Stimulated activated naive CD4-positive, alpha-beta T cell treated with Interleukin-2 at 50 U/mL for 16 hours (primary cell): ENCODE data around the gene PON2.
"Not testable (repeated sequence)": the region's sequence is repeated elsewhere in the genome, so short reads cannot be mapped to it uniquely, and the experiment has no call there.

Source experiments
- DNase-seq: peaks from one replicate; lab custom pipeline; 2025; lab: John Stamatoyannopoulos, UW

The PON2 gene

DNA sequence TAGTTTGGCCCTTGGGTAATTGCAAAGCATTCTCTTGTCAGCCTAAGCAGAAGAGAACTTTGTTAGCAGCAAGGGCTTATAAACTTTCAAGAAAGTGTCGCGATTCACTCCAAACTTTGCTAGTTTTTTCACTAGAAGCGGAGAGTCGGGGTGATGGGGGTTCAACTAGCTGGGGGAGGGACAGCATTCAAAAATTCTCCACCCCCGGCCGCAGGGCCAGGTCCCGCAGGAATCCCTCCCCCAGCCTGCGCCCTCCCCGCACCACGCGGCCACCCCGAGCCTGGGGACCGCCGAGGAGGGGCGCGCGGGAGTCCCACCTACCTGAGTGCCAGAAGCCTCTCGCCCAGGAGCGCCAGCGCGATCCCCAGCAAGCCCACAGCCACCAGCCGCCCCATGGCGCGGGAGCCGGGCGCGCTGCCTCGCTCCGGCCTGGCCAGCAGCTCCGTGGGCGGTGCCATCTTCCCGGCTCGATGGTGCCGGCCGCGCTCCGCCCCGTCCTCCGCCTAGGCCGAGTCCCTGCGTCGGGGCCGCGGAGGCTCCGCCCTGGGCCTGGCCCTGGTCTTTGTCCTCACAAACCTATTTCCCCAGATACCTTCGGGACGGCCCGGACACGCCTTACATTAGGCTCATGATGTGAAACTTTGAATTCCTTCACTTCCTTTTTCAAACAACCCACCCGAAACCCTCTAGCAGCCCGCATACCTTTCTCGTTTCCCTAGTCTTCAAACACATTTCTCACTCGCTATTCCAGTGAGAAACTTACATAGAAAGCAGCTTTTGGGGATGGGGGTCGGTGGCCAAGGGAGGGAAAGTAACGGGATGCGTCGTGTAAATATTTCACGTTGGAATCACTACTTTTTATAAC is at the start of gene PON2:
PON2 (minus strand) TSS at position 472 of the 865 bp plus-strand sequence; CDS start at position 395, 77 bp downstream.
- peak; percentile 25 for DNase-seq

DNA sequence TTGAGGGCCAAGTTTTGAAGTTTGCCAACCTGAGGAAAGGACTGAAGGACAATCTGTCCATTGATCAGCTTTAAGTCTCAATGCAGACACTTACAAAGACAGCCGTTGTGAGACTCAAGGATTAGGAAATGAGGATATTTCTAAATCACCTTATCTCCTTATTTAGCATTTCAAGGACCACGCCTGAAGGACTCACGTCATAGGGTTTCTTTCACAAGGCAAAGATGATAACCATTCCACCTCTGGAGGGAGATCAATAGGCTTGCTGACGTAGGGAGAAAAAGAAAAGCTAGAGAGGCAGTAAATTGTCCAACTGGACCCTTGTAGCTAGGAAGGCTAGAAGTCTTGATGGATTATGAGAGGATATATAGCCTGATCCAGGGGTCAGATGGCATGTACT is 47.6 kb upstream of the PON2 start:
- DNase-seq, result no peak

DNA sequence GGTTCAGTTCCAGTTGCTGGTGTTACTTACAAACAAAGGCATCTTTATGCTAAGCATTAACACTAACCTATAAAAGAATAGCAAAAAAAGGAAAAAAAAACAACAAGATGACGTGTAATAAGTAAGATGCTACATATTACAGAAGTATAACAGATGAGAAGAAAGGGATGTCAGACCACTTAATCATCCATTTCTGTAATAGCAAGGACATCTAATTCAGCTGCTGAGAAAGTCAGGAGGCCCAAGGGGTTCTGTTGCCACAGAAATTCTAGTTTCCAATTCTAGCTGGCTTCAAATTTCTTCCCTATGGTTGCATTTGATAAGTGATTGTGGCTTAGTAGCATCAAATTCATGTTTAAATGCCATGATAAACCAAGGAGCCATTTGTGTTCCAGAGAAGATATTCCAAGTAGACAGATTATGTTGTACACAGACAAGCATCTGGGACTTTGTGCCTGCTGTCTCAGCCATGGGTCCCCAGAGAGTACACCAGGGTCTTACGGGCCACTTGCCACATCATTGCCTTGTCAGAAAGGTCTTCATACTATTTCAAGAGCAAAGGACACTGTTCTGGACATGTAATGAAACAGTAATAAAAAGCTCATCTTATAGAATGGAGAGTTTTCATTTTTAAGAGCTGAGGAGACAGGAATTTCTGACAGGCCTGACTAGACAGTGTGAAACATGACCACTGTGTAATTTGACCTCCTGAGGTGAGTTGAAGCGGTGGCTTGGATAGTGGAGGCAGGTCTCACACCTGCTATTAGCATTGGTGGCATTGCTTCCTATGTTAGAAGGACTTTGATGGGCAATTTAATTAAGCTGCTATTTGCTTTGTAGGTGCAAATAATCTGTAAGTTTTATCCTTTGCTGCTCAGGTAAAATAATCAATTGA is 46.7 kb upstream of the PON2 start:
- DNase-seq, result no peak

DNA sequence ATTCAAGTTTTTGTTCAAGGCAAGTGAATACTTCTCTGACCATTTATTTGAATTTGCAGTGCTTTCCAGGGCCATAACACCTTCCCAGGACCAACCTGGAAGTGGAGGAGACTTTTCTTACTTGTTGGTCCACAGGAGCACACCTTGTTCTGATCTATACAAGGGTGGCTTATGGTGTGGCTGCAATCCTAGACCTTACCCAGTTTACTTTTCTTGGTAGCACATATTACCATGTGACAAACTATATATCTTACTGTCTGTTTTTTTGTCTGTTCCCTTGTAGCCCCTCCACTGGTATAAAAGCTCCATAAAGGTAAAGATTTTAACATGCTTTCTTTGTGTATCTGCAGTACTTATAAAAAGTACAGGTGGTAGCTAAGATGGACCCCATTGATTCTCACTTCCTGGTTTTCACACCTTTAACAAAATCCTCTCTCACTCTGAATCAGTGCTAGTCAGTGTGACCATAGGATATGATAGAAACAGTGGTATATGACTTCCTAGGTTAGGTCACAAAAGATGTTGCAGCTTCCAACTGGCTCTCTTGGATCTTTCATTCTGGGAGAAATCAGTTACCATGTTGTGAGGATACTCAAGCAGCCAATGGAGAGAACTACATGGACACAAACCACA is 45.3 kb upstream of the PON2 start:
- DNase-seq, result no peak

DNA sequence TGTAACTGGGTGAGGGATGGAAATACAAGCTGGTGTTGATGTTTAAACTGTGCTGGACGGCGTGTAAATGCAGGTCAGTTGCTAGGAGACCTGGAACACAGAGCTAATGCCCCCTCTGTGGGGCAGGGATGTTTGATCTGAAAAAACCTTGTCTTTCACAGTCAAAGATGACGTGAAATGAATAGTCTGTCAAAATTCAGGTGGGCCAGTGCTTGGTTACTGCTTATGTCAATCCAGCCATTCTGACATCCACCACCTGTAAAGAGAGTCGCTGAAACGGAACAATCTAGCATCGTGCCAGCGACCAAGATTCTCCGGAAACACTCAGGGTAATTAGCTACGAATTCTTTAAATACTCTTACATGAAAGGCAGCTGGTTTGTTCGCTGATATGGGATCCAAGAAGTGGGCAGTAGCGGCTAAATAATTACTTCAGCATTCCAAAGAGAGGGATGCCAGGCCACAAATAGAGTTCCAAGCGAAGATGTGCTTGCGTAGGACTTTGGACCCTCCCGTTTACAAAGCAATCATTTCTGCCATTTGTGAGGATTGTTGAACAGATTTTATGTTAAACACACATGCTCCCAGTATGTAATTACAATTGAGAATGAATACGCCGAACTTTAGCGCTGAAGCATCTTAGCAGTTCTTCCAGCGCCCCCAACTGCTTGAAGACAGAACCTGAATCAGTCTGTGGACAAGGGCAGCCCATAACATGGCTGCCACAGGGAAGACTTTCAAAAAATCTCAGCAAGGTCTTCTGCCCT is 43.6 kb upstream of the PON2 start:
- DNase-seq, result no peak

DNA sequence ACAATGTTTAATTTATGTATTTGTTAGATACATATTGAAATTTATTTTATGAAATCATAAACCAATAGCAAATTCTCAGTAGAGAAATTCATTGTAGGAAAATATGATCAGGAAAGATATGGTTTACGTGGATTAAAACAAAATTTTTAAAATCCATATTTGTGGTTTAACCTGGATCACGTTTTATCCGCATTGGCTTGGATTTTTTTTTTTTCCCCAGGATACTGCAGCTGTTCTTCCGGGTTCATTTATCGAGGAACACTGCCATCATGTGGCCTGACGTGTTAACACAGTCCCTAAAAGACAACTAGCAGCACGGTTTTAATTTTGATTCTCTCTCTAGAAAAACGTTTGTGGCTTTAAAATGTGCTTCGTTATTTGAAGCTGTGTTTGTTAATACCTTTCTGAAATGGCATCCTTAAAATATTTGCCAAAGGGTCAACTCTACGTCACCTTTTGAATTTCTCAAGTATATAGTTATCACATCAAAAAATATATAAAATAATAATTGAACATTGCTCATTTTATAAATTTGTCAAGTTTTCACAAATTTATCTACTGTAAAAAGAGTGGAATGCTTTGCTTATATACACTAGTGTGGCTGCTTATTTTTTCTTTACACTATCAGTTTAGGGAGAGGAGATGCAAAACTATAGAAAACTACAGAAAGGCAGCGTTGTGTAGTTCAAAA is 42.2 kb upstream of the PON2 start:
- DNase-seq, result peak; percentile 16

DNA sequence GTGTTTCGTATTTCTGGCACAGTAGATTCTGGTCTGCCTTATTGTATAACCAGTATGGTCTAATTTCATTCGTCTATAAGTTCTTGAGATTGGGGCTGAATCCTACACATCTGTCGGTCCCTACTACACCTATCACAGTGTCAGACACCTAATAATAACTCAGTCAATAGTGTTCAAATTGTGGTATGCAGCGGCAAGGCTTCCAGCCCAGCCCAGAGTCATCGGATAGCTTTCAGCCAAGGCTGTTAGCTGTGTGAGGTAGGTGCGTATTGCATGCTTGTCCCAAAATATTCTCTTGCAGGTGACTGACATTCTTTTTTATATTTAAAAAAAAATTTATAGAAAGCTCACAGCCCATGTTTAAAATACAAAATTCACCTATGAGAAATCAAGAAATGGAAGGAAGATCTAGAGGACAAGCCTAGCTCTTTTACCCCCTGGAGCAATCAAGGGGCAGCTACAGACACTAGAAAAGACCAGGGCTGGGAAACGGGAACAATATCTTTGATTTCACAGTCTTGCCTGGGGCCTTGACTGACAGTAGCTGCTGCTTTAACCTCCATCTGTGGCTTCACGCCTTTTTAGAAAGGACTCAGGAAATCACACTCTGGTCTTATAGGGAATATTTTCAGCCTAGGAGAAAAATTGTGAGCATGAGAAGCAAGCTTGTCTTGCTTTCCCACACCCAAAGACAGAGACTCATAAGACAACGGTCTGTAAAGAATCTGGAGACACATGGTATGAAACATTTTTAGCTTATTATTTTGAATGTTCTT is 41.4 kb upstream of the PON2 start:
- no peak for DNase-seq

DNA sequence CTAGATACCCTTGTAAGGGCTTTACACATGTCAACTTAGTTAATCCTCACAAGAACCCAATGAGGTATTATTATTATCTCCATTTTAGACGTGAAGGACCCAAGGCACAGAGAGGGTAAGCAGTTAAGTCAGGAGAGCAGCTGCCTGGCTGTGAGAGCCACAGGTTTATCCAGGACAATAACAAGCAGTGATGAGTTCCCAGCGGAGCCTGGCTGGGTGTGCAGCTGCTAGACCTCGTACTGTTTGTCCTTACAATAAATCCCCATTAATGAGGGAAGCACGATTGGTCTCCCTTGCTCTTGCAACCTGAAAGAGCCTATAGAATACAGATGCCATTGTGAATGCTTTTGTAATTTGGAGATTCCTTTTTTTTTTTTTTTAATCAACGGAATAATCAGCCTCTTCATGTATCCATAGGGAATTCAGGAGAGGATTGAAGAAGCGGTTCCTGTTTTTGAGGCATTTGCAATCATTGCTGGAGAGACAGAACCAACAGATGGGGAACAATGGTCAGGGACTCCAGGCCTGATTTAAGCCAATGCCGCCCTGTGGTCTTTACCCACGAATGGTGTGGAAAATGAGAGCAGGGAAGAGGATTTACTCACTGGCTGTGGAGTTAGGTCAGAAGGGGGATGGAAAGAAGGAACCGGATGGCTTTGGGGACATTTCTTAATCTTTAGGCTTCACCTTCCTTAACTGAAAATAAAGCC is 38.6 kb upstream of the PON2 start:
- no peak for DNase-seq

DNA sequence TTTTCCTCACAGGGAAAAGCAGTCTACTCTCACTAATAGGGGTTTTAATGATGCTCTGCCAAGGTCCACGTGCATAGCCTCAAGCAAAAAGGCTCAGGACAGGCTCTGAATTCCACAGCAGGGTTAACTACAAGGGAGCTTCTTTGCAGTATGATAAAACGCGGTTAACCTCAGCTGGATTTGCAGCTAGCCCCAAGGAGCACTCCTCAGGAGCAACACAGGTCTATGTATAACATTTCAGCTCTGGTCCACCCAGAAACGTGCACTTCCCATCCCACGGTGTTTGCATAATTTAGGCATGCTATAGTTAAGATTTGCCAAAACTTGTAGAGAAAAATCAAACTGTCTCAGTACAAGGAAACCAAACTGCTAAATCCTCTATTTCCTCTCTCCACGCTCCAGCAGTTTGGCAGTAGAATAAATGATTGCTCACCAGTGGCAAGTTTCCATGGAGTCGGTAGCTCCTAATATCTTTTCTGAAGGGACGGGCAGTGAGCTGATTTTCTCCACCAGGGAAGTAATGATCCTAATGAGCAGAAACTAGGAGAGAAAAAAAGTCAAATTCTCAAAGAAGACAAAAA is 37.8 kb upstream of the PON2 start:
- no peak for DNase-seq

DNA sequence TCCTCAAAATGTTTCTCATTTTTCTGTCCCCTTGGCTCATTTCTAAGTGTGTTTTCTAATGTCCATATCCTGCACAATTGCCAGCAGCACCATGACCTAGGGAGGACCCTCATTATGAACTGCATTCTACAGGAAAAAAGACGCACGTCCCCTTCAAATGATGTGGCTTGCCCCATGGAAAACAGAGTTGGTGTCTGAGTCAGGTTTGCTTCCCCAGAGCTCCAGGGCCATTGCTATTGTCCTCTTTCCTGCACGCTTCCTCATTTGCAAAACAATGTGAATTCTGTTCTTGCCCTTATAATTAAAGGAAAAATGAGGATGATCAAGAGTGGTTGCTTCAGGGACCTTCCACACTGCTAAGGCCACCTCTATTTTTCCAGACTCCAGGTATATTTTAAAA is 36.2 kb upstream of the PON2 start:
- no peak for DNase-seq

DNA sequence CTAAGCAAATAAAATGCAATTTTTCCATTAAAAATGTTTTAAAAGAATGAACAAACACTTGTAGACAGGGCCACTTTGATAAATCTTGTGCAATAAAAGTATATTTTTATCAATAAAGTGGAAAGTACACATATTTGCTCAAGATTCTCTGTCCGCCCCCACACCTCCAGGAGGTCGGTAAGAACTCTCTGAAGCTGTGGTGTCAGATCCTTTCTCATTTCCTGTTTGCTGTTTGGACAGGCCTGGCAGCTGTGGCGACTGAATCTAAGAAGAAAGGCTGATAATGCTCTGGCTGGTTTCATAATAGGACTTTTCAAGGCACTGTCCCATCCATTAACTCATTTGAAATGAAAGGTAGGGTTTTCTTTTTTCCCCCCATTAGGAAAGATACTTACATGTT is 35.6 kb upstream of the PON2 start:
- DNase-seq, result no peak

DNA sequence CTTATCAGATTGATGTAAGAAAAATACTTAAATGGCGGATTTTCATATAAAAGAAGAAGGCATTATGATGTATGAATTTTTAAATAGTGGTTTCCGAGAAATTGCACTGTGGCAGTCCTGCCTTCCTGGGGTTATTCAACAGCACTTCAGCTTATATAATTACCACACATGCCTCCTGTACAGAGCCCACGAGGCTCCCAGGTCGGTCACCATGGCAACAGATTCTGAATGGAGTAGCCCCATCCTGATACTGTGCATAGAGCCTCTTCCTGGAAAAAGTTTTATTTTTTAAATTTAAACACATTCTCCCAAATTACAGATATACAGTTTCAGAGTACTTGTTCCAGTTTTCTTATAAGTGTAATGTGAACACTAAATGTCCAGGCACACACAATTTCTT is 35.0 kb upstream of the PON2 start:
- no peak for DNase-seq

DNA sequence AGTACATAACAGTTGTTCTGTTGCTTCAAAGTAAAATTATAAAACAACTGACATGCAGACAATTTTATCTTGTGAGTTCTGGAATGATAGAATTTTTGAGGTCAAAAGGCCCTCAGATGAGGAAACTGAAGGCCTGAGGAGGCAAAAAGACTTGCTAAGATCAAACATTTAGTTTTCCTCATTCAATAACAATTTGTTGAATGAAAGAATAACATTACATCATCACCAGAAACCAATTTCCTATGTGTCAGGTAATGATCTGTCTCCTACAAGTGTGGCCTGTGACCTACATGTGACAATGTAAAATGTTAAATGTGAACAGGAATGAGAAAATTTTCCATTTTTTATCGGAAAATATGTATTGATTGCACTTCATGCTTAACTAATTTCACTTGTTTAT is 34.4 kb upstream of the PON2 start:
- DNase-seq, result no peak

DNA sequence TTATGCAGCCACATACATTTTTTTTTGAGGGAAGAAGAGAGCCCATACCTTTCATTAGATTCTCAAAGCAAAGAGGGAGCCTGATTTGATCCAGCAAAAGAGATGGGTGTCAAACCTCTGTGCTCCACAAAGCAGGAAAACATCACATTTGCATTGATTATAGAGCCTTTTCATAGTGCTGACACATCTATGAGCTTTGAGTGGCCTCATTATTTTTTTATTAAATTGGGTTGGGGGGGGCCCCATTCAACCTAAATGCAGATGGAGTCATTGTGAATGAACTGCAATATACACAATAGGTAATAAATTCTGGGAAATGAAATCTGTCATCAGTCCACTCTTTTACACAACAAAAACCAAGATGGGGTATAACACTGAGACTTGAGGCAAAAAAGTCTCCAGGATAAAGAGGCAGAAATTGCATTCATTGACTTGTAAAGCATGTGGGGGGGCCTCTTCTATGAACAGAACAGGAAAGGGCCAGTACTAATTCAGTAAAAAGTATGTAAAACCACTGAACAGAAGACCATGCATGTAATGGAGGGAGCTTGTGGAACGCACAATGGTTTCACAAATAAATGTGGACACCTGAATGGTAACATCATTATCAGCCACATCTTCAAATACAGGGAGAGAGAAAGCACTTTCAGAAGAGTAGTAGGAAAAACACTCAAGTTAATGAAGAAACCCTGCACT is 33.2 kb upstream of the PON2 start:
- no peak for DNase-seq

DNA sequence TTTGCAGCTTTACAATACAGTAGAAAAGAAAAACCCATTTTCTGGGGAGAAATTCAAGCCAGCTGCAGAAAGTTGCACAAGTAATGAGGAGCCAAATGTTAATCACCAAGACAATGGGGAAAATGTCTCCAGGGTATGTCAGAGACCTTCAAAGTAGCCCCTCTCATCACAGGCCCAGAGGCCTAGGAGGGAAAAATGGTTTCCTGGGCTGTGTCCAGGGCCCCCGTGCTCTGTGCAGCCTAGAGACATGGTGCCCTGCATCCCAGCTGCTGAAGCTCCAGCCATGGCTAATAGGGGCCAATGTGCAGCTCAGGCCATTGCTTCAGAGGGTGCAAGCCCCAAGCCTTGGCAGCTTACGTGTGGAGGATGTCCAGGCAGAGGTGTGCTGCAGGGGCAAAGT is 25.8 kb upstream of the PON2 start:
- DNase-seq, result not testable (repeated sequence)

DNA sequence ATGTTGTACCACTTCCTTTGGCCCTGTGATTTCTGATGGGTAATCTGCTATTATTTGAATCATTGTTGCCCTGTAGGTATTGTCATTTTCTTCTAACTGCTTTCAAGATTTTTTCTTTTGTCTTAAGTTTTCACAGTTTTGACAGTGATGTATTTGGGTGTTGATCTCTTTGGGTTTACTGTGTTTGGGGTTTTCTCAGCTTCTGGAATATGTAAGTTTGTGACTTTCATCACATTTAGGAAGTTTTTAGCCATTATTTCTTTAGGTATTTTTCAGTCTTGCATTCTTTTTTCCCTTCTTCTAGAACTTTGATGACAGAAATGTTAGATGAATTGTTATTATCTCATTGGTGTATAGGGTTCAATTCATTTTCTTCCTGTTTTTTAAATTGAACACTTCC is 23.1 kb upstream of the PON2 start:
- no peak for DNase-seq

DNA sequence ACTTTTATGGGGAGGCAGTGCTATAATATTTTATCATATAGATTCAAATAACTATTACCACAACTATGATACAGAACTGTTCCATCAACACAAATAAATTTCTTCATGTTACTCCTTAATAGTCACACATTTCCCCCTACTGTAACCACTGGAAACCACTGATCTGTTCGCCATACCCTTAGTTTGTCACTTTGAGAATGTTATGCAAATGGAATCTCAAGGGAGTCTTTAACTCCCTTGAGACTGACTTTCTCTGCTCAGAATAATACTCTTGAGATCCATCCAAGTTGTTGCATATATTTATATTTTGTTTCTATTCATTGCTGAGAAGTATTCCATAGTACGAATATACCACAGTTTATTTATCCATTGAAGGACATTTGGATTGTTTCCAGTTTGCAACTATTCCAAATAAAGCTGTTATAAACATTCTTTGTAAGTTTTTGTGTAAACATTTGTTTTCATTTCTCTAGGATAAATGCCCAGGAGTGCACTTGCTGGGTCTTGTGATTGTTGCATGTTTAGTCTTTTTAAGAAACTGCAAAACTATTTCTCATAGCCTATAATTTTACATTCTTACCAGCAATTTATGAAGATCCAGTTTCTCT is 19.7 kb upstream of the PON2 start:
- no peak for DNase-seq

DNA sequence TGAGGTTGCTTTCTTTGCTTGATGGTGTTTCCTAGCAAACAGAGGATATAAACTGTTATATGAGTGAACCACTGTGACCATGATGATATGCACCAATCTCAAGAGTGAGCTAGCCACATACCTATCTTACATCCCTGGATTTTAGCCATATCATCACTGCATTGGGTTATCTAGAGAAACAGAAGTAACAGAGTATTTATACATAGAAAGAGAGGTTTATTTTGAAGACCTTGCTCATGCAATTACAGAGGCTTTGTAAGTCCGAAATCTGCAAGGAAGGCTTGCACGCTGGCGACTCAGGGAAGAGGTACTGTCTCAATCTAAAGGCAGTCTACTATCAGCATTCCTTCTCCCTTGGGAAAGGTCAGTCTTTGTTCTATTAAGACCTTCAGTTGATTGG is 11.8 kb upstream of the PON2 start:
- DNase-seq, result no peak
